NCI-H345 treated with DMSO at 0.1 percent for 48 hours (cell line): ENCODE data around the gene TNN.

ENCODE experiments used
- DNase-seq: peaks from one replicate; lab custom pipeline; 2025; ENCODE audit not compliant: unreplicated experiment; lab: John Stamatoyannopoulos, UW

The TNN gene

GRCh38 chr1:175145899-175146528 is 78.4 kb downstream of the TNN start:
- DNase-seq = no peak

DNA sequence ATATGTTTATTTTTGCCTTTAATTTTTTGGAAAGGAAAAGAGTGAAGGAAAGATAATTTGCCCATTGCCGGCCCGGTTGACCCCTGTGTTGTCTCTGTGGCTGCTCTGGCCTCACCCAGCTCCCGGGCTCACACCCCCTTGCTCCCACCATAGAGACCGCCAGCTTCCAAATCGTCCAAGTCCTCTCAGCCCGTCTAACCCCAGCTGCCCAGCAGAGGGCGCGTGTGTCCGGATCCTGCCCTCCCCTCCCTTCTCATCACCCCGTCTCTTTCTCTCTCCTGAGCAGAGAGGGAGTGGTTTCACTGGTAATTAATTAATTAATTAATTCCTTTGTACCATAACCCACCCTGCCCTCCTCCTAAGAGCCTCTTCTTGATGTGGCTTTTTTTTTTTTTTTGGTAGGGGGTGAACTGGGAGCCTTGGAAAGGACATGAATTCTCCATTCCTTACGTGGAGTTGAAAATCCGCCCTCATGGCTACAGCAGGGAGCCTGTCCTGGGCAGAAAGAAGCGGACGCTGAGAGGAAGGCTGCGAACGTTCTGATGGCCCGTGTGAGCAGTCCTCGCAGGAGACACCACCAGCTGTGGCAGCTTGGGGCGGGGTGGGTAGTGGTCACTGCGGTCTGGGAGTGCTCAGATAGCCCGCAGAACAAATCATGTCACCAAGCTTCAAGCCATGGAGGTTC is 79.0 kb downstream of the TNN start:
- peak; percentile 22 for DNase-seq

- no peak for DNase-seq
Measured at GRCh38 chr1:175147569-175147968, 79.9 kb downstream of the TNN start.

DNA sequence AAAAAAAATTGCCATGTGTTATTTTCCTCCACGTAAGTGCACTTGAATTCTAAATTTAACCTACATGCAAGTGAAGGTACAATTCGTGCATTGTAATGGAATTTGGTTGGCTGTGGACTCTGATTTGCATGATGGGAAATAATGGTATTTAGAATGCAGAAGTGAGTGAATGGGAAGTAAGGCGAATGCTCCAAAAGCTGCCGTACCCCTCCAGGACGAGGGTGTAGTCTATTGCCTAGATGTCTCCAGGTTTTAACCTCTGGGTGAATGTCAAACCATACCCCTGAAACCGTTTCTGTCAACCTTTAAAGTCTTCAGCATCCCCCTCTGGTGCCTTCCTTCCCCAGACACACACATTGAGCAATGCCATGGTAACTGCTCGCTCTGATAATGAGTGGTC is 80.4 kb downstream of the TNN start:
- DNase-seq = no peak

DNA sequence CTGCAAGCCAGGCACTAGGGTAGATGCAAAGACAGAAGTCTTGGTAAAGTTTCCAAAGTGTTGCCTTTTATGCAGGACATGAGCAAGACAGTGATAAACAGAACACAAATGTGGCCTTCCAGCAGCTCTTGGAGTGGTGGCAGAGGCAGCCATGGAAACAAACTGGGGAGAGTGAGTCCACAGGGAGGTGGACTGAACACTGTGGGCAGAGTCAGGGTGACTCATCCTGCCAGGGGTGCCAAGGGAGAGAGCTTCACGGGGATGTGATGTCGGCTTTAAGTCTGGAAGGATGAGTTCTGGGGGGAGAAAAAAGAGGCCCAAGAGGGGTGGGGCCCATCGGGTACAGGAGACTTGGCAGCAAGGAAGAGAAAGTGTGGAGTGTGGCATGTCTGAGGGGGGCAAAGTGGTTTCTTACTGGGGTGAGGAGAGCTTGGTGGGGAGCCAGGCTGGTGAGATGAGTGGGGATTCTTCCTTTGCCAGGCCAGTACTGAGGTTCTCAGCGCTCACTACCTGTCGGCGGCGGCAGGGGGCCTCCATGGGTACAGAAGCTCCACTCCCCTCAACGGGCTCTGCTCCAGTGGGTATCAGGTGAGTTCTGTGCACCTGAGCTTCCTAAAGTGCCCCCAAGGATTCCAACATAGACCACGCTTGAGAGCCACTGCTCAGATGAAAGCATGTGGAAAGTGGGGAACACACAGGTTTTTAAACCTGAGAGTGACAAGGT is 83.1 kb downstream of the TNN start:
- DNase-seq = no peak

DNA sequence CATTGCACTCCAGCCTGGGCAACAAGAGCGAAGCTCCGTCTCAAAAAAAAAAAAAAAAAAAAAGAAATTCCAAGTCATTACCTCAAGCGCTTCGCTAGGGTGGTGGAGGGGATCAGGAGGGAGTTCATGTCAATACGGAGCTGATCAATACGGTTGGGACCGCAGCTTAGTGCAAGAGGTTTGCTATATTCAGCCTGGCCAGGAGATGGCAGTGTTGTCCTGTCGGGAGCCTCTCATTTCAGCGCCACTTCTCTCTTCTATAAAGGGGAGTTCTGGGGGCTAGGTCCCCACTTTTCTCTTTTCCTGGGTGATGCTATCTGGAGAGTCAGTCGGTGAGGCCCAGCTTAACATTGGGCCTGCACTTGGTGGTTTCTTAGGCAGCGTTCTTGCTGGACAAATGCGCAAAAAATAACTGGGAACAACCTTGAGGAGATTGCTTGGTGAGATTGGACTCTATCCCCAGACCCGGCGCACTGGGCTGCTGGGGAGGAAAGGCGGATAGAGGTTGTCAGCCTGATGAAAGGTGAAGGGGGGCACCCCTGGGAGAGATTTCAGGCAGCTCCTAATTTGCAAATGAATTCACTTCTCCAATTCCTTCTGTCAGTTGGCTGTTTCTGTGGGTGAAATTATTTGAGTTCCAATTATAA is 84.5 kb downstream of the TNN start:
- peak; percentile 21 for DNase-seq

DNA sequence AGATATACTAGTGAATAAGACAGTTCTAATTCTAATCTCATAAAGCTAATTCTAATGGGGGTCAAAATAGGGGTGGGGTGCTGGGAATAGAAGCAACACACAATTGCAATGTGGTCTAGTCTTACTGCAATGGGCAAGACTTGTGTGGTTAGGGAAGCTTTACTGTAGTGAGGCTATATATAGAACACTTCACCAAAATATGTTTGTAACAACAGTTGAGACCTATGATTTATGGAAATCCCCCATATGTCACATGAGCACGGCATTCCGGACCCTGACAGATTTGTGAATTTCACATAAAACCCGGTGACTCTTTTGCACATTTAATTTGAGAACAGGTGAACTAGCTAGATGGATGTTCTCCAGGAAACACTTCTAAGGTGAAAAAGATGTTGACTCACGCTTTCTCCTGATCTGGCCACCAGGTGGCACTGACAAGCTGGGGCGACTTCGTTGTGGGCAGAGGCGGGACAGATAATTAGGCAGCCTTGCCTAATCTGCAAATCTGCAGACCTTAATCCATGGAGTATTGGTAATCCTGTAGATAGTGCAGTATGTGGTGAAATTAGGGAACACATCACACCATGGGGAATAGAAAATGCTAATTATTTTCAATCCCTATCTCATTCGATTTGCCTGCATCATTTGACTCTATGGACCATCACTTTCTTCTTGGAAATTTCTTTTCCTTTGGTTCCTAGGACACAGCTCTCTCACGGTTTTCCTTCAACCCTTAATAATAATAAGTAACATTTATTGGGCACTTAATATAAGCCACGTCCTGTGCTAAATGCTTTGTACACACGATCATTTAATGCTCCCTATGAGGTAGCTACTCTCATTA is 87.2 kb downstream of the TNN start:
- DNase-seq = peak; percentile 12

DNA sequence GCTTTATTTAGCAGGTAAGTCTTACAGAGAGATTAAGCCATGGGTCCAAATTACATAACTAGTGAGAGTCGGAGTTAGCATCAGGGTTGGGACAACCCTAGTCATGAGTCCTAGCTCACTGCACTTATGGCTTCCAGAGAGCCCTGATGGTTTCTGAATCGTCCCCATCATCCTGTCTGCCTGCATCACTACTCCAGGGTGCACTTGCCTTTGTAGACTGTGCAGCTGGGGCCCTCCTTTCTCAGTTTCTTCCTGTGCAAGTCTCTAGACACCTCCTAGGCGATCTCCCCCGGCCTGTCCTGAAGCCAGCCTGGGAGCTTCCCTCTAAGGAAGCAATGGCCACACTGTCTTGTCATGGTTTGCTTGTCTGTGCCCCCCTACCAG is 87.8 kb downstream of the TNN start:
- no peak for DNase-seq

- no peak for DNase-seq
Measured at GRCh38 chr1:175155936-175156335, 88.3 kb downstream of the TNN start.

- no peak for DNase-seq
Measured at GRCh38 chr1:175157200-175157599, 89.6 kb downstream of the TNN start.

DNA sequence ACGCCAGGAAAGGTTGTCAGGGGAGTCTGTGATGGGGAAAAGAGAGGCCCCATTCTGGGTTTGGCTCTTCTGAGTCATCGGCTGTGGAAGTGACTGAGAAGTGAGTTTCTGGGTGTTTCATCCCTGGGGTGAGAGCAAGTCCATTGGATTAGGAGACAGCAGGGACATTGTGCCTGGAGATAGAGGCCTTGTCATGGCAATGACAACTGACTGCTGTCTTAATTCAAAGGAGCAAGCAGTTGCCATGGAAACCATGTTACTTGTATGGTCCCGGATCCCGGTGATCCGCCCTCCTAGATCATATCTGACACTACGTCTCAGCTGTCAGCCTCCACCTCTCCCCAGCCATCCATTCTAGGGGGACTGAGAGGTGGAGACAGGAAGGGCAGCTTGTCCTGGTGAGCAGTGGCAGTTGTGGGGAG is 90.5 kb downstream of the TNN start:
- DNase-seq = no peak

GRCh38 chr1:175162955-175163354 is 95.3 kb downstream of the TNN start:
- DNase-seq = no peak

DNA sequence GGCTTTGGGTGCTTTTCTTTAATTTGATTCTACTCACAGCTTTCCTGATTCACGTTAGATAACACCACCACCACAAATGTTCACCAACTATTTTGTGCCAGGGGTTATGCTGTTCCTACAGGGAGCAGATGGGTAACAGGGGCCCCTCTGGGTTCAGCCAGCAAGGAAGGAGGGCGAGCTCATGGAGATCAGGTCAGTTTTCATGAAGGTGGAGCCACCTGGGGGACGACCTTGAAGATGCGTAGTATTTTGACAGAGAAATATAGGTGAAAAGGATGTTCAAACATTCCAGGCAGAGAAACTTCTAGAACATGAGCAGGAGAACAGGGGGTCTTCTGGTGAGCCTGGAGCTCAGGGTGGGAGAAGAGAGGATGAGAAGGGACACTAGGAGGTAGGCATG is 96.1 kb downstream of the TNN start:
- no peak for DNase-seq

DNA sequence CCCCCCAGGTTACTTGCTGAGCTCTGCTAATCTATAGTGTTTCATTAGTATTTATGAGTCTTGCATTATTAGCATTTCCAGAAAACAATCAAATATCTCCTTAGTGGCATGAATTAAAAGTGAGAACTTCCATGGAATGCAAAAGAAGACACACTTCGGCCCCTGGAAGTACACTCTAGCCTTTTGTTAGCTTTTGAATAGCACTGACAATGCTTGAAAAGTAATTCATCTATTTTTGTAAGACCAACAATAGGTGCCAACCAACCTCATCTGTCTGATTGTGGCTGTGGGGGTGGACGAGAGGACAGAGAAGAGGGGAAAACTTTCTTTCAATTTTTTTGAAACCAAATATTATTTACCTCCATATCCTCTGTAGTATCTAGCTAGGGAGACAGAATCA is 97.1 kb downstream of the TNN start:
- DNase-seq = no peak

DNA sequence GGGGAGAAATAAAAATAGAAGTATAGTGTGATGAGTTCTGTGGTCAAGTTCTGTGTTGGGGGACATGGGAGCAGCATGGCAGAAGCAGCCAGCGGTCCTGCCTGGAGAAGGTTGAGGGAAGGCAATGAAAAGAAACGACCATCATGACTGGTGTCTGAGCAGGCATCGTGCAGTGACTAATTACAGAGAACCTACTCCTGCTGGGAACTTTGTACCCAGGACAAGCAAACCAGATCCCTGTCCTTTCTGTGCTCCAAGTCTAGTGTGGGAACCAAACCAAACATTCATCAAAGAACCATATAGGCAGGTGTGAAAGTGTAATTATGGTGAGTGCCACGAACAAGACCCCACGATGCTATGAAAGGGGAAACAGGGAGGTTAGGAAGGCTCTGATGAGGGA is 99.1 kb downstream of the TNN start:
- no peak for DNase-seq

GRCh38 chr1:175167861-175168260 is 100.2 kb downstream of the TNN start:
- no peak for DNase-seq

DNA sequence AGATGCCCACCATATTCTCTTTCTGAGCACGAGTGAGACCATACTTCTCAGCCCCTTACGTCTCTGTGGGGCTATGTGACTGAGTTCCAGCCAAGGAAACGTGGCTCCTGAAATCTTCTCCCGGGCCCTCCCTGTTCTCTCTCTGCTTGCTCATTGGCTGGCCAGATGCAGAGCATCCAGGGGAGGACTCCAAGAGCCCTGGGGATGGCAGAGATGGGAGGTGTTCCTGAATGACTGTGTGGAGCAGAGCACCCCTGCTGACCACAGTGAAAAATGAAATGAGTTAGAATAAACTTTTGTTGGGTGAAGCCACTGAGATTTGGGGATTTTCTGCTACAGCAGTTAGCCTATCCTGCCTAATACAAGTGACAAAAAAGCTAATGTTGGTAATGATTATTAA is 101.1 kb downstream of the TNN start:
- DNase-seq = no peak

GRCh38 chr1:175169286-175170018 is 101.8 kb downstream of the TNN start:
- no peak for DNase-seq

GRCh38 chr1:175171036-175171913 is 103.6 kb downstream of the TNN start:
- no peak for DNase-seq
